Ishikawa (cell line): ENCODE results near the gene UGT1A8.

Source experiments
- CEBPB ChIP-seq: IDR thresholded peaks from 2 replicates; pipeline ENCODE4 v1.6.1; 2012
- CREB1 ChIP-seq: IDR thresholded peaks from 2 replicates; pipeline ENCODE4 v1.6.1; 2012; ENCODE audit warnings: low read depth
- EGR1 ChIP-seq: IDR thresholded peaks from 2 replicates; pipeline ENCODE4 v1.6.1; 2012
- EP300 ChIP-seq: IDR thresholded peaks from 2 replicates; pipeline ENCODE4 v1.6.1; 2012; ENCODE audit warnings: borderline replicate concordance
- FOXM1 ChIP-seq: IDR thresholded peaks from 2 replicates; pipeline ENCODE4 v1.6.1; 2012; ENCODE audit warnings: low read depth, borderline replicate concordance
- NFIC ChIP-seq: IDR thresholded peaks from 2 replicates; pipeline ENCODE4 v1.6.1; 2012
- RAD21 ChIP-seq: IDR thresholded peaks from 2 replicates; pipeline ENCODE4 v1.6.1; 2012; ENCODE audit warnings: low read depth
- TAF1 ChIP-seq: IDR thresholded peaks from 2 replicates; pipeline ENCODE4 v1.6.1; 2012; ENCODE audit warnings: low read depth, mild to moderate bottlenecking
- TCF12 ChIP-seq: IDR thresholded peaks from 2 replicates; pipeline ENCODE4 v1.6.1; 2012; ENCODE audit warnings: low read depth
- TEAD4 ChIP-seq: IDR thresholded peaks from 2 replicates; pipeline ENCODE4 v1.6.1; 2012
- YY1 ChIP-seq: IDR thresholded peaks from 2 replicates; pipeline ENCODE4 v1.6.1; 2012; ENCODE audit warnings: low read depth
- ZBTB7A ChIP-seq: IDR thresholded peaks from 2 replicates; pipeline ENCODE4 v1.6.1; 2012; ENCODE audit warnings: low read depth
- TF ChIP-seq, protein P1 (sequence below): IDR thresholded peaks from 2 replicates; pipeline ENCODE4 v1.6.1; 2012; ENCODE audit warnings: low read depth, mild to moderate bottlenecking
- TF ChIP-seq, protein P2 (sequence below): IDR thresholded peaks from 2 replicates; pipeline ENCODE4 v1.6.1; 2012
- TF ChIP-seq, protein P3 (sequence below): IDR thresholded peaks from 2 replicates; pipeline ENCODE4 v1.6.1; 2012

The UGT1A8 gene

DNA sequence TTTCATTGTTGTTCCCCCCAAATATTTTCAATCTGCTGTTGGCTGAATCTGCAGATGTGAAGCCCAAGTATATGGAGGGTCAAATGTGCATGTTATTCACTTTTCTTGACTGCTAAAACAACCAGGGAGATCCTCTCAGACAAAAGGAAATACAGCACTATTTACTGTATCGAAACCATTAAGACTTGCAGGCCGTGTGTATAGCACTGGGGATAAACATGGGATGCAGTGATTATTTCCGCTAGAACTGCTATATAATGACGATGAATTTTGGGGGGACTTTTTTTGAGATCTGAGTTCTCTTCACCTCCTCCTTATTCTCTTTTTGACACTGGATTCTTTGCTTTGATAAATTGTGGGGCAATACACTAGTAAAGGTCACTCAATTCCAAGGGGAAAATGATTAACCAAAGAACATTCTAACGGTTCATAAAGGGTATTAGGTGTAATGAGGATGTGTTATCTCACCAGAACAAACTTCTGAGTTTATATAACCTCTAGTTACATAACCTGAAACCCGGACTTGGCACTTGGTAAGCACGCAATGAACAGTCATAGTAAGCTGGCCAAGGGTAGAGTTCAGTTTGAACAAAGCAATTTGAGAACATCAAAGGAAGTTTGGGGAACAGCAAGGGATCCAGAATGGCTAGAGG lies 139.1 kb downstream of the UGT1A8 start:
- TF ChIP-seq NFIC (no peak), TCF12 (no peak), EP300 (no peak), TAF1 (no peak), YY1 (no peak), TEAD4 (no peak), CEBPB (no peak), CREB1 (no peak)

DNA sequence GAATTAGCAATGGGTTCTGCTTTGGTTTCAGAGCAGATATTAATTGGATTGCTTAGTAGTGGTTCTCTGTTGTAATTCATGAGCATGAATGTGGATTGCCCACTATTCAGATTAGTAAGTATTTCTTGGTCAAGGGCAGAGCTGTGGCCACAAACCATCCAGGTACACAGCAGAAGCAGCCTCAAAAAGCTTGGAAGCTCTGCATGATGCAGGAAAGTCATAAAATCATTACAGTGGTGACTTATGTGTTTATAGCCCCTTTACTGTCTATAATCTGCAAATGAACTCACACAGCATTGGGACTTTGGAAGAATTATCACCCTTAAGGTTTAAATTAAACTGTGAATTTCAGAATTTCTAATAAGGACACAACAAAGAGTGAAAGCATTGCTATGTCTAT lies 140.7 kb downstream of the UGT1A8 start:
- TF ChIP-seq, protein P1, sequence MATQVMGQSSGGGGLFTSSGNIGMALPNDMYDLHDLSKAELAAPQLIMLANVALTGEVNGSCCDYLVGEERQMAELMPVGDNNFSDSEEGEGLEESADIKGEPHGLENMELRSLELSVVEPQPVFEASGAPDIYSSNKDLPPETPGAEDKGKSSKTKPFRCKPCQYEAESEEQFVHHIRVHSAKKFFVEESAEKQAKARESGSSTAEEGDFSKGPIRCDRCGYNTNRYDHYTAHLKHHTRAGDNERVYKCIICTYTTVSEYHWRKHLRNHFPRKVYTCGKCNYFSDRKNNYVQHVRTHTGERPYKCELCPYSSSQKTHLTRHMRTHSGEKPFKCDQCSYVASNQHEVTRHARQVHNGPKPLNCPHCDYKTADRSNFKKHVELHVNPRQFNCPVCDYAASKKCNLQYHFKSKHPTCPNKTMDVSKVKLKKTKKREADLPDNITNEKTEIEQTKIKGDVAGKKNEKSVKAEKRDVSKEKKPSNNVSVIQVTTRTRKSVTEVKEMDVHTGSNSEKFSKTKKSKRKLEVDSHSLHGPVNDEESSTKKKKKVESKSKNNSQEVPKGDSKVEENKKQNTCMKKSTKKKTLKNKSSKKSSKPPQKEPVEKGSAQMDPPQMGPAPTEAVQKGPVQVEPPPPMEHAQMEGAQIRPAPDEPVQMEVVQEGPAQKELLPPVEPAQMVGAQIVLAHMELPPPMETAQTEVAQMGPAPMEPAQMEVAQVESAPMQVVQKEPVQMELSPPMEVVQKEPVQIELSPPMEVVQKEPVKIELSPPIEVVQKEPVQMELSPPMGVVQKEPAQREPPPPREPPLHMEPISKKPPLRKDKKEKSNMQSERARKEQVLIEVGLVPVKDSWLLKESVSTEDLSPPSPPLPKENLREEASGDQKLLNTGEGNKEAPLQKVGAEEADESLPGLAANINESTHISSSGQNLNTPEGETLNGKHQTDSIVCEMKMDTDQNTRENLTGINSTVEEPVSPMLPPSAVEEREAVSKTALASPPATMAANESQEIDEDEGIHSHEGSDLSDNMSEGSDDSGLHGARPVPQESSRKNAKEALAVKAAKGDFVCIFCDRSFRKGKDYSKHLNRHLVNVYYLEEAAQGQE = no peak
- no peak for TF ChIP-seq TEAD4
- TF ChIP-seq FOXM1 = no peak
- no peak for TF ChIP-seq CREB1
- TF ChIP-seq, protein P2, sequence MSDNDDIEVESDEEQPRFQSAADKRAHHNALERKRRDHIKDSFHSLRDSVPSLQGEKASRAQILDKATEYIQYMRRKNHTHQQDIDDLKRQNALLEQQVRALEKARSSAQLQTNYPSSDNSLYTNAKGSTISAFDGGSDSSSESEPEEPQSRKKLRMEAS = no peak
- TF ChIP-seq, protein P3, sequence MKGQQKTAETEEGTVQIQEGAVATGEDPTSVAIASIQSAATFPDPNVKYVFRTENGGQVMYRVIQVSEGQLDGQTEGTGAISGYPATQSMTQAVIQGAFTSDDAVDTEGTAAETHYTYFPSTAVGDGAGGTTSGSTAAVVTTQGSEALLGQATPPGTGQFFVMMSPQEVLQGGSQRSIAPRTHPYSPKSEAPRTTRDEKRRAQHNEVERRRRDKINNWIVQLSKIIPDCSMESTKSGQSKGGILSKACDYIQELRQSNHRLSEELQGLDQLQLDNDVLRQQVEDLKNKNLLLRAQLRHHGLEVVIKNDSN = no peak
- no peak for TF ChIP-seq NFIC

DNA sequence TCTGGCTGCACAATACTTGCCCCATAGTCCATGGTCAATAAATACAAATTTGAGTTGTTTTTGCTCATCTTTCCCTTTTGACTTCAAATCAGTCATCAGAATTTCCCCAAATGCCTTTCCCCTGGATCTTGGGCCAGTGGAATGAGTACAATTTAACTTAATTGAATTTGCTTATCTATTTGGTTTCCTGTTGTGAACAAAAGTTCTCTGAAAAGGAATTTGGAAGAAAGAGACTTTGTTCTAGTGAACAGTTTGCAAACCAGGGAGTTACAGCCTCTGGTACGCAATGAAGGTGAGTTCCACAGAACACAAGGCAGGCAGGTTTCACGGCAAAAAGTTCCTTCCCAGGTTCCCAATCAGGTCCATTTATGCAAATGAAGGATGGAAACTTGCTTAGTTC lies 141.4 kb downstream of the UGT1A8 start:
- TF ChIP-seq FOXM1 = no peak

DNA sequence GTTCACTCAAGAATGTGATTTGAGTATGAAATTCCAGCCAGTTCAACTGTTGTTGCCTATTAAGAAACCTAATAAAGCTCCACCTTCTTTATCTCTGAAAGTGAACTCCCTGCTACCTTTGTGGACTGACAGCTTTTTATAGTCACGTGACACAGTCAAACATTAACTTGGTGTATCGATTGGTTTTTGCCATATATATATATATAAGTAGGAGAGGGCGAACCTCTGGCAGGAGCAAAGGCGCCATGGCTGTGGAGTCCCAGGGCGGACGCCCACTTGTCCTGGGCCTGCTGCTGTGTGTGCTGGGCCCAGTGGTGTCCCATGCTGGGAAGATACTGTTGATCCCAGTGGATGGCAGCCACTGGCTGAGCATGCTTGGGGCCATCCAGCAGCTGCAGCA lies 142.6 kb downstream of the UGT1A8 start, which contains the start of gene UGT1A1:
TSS of gene UGT1A1 (plus strand) at position 228 of the 400 bp plus-strand sequence. CDS start at position 246, 18 bp downstream.
- TF ChIP-seq, protein P2 = no peak
- TF ChIP-seq ZBTB7A (no peak), TAF1 (no peak), CREB1 (no peak), NFIC (no peak), TCF12 (no peak), FOXM1 (no peak)
- TF ChIP-seq, protein P3 = no peak

DNA sequence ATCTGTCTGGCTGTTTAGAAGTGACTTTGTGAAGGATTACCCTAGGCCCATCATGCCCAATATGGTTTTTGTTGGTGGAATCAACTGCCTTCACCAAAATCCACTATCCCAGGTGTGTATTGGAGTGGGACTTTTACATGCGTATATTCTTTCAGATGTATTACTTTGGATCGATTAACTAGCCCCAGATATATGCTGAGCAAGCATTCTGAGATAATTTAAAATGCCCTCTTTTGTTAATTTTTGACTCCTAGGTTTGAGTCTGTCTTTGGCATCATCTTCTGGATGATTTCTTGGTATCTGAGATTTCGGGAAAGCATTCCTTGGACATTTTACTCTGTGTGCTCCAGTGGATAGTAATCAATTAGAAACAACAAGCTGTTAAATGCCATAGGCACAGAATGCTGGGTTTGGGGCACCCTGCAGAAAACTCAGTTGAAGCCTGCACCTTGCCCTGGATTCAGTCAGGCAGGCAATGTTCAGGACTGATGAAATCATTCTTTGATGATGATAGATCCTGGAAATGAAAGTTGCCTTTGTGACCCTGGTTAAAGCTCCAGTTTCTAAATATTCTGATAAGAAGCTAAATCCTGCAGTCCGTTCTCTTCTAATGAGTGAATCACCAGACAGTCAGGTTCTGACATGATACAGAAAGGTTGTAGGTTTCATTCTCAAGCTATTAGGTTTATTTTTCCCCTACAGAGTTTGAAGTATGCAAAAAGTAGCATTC lies 143.8 kb downstream of the UGT1A8 start:
- TF ChIP-seq, protein P2 = no peak
- TF ChIP-seq NFIC = no peak

DNA sequence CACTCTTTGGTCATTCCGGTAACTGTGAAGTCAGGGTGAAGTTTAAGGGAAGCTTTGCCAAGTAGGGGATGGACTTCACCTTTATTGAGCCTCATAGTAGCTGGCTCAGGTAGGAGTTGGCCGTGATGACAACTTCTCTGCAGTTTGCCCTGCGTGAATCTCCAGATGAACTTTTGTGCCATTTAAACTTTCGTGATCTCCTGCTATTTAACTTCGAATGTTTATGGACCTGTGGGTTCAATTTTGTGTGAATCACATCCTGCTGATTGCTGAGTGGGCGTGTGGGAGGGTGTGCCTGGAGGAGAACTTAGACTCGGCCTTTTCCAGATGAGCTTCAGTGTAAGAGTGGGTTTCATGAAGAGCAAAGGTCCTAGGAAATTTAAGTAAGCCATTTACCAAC lies 146.8 kb downstream of the UGT1A8 start:
- TF ChIP-seq, protein P2 = no peak
- TF ChIP-seq, protein P1 = no peak
- no peak for TF ChIP-seq TAF1
- TF ChIP-seq, protein P3 = no peak
- no peak for TF ChIP-seq YY1
- no peak for TF ChIP-seq ZBTB7A
- TF ChIP-seq TCF12 = no peak
- no peak for TF ChIP-seq TEAD4
- TF ChIP-seq EP300 = no peak
- no peak for TF ChIP-seq NFIC
- TF ChIP-seq CEBPB = no peak
- no peak for TF ChIP-seq RAD21
- no peak for TF ChIP-seq CREB1
- TF ChIP-seq FOXM1 = no peak
- TF ChIP-seq EGR1 = no peak
